Measurements from ENCODE around the gene MPP3.

The MPP3 gene

GRCh38 chr17:43753493-43754129, 79.3 kb downstream of the MPP3 start:
- no peak for DNase-seq (ENCODE audit: low read depth in 2 of 2, low spot score in 1 of 2)
